ENCODE measurements around the gene DDX47. TPM values are rescaled to one million over a fixed set of nuclear protein-coding genes. Genes with fewer than 3 reads are reported as not detected.
A peak's percentile ranks its signal among the peaks of the same experiment; 100 is the strongest.

The DDX47 gene
- polyA plus RNA-seq, 1 of the 3 experiments (the other 2 are of a cell fraction) = 68.4 TPM

DNA sequence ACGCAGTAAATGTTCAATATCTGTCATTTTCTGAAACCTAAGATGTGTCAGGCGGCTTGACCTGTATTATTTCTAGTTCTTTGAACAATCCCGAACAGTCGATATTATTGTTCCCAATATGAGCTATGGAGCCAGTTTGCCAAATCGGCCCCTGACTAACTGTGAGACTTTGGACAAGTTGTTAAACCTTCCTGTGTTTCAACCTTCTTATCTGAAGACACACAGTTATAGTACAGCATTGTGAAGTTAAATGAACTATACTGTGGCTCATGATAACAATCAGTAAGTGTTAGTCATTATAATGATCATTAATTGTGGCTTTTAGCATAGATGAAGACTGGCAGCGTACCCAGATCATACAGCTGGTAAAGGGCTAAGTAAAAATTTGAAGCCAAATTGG lies 23.4 kb downstream of the DDX47 start (continued):
- TF ChIP-seq RXRA (IDR thresholded peaks at IDR 0.05; ENCODE audit: borderline replicate concordance, low read depth) (no peak), EZH2phosphoT487 (IDR thresholded peaks at IDR 0.05; ENCODE audit: borderline replicate concordance, low read depth) (no peak), TAF1 (IDR thresholded peaks at IDR 0.05; ENCODE audit: borderline replicate concordance, low read depth, low read length) (no peak), YY1 (IDR thresholded peaks at IDR 0.05; ENCODE audit: low read depth) (no peak), SMC3 (IDR thresholded peaks at IDR 0.05; ENCODE audit: low read depth, low read length) (no peak)

DNA sequence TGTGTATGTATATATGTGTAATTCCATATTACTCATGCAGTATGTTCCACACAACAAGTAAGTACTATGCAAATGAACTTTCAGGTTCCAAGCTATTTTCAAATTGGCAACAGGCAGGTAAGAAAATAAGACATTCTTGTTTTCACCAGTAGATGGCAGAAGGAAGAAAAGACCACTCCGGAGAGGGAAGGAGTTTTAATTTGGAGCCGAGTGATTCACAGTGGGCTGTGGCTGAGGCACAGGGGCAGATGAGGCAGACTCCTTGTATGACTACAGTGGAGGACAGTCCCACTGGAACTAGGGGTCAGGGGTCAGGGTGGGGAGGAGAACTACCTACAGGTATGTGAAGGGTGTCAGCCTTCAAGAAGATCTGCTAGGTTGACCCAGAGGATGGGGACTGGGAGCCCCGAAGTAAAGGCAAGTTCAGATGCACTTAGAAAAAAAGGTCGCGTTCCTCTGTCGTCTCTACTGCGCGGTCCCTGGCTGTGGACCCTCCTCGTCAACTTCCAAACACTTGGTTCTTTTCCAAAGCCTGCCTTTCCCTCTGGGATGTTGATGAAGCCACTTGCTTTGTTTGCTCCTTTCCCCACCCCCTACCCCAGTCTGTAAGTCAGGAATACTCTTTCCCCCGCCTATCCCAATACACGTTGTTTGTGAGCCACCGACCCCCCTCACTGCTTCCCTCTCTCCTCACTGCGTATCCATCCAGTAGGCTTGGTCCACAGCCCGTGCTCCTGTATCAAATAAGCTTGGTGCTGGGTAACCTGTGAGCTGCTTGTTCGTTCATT lies 24.1 kb downstream of the DDX47 start:
- Histone ChIP-seq H3K9ac (no peak overlapping the region), H3K9me3 (no peaks in the 10 kb centered on the region), H4K20me1 (ENCODE audit: insufficient read depth) (no peaks in the 10 kb centered on the region), H3F3A (replicated peaks; ENCODE audit: insufficient read depth) (peaks cover 44% of the 10 kb centered on the region), H3K36me3 (replicated peaks in 1 of 2; ENCODE audit: control insufficient read depth in 1 of 2, insufficient read depth in 2 of 2, low read length in 1 of 2) (peaks cover 14 to 15% of the 10 kb centered on the region in 2 experiments), H3K9me2 (no peaks in the 10 kb centered on the region), H3K27me3 (ENCODE audit: insufficient read depth) (no peaks in the 10 kb centered on the region), H3K27ac (ENCODE audit: low read depth in 2 of 2, low read length in 1 of 2) (peak overlapping the region in 1 of 2 experiments; percentile 76; a peak in 1 of 4 replicates), H3K4me3 (ENCODE audit: low read depth in 2 of 2, low read length in 1 of 2) (no peak overlapping the region), H3K4me1 (ENCODE audit: control insufficient read depth in 1 of 2, insufficient read depth in 2 of 2, low read depth in 1 of 2, low read length in 1 of 2) (peaks cover 0 to 39% of the 10 kb centered on the region in 2 experiments; a peak in 3 of 4 replicates), H3K79me2 (ENCODE audit: insufficient read depth) (no peaks in the 10 kb centered on the region), H2AFZ (ENCODE audit: low read depth) (no peak overlapping the region), H3K4me2 (no peak overlapping the region; the same call in 1 of the 2 replicates)
- DNase-seq = peak; percentile 66
- ChIA-PET POLR2A (no interaction called here), CTCF (interaction anchor here (0.5 to 3.2 kb wide), 43 partner anchors 9 to 383 kb away, joined by 3 to 19 read pairs (median 4); partner anchors contain the start of genes APOLD1, DDX47 and GPRC5A)
- TF ChIP-seq, protein P1, sequence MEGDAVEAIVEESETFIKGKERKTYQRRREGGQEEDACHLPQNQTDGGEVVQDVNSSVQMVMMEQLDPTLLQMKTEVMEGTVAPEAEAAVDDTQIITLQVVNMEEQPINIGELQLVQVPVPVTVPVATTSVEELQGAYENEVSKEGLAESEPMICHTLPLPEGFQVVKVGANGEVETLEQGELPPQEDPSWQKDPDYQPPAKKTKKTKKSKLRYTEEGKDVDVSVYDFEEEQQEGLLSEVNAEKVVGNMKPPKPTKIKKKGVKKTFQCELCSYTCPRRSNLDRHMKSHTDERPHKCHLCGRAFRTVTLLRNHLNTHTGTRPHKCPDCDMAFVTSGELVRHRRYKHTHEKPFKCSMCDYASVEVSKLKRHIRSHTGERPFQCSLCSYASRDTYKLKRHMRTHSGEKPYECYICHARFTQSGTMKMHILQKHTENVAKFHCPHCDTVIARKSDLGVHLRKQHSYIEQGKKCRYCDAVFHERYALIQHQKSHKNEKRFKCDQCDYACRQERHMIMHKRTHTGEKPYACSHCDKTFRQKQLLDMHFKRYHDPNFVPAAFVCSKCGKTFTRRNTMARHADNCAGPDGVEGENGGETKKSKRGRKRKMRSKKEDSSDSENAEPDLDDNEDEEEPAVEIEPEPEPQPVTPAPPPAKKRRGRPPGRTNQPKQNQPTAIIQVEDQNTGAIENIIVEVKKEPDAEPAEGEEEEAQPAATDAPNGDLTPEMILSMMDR (IDR thresholded peaks at IDR 0.05) = peak; percentile 74
- peak; percentile 55 for TF ChIP-seq SMC3 (IDR thresholded peaks at IDR 0.05; ENCODE audit: low read depth, low read length)
- no peak for TF ChIP-seq NFIC (IDR thresholded peaks at IDR 0.05; ENCODE audit: borderline replicate concordance)
- TF ChIP-seq RFX5 (IDR thresholded peaks at IDR 0.05; ENCODE audit: low read length) = no peak
- TF ChIP-seq FOSL2 (IDR thresholded peaks at IDR 0.05; ENCODE audit: borderline replicate concordance, low read depth) = peak; percentile 22; the same call in 1 of the 2 replicates
- peak; percentile 60 for TF ChIP-seq RAD21 (IDR thresholded peaks at IDR 0.05; ENCODE audit: low read length)
- 74% methylated on average over 15 of the region's 15 CpGs for WGBS (ENCODE audit: low lambda C conversion rate)

DNA sequence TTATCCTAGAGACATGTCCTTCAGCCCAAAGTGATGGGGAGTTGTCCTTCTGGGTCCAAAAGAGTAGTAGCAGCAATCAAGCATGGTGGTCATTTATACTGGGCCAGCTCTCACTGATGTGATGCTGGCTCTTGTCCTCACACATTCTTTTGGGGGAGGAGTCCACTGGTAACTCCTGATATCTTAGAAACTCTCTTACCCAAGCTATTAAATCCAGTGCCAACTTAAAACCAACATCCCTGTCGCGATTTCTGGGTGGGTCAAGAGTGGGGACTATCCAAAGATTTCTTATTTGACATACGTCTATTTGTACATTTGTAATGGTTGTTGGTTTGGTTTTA lies 24.6 kb downstream of the DDX47 start:
- Histone ChIP-seq H3K27ac (ENCODE audit: low read depth in 2 of 2, low read length in 1 of 2) (peak overlapping the region in 1 of 2 experiments; percentile 76; a peak in 2 of 4 replicates), H3K9me2 (no peaks in the 10 kb centered on the region), H3K9ac (no peak overlapping the region), H3K79me2 (ENCODE audit: insufficient read depth) (no peaks in the 10 kb centered on the region), H3K4me2 (no peak overlapping the region; the same call in 1 of the 2 replicates), H3K27me3 (ENCODE audit: insufficient read depth) (no peaks in the 10 kb centered on the region), H3F3A (replicated peaks; ENCODE audit: insufficient read depth) (peaks cover 44% of the 10 kb centered on the region), H3K36me3 (replicated peaks in 1 of 2; ENCODE audit: control insufficient read depth in 1 of 2, insufficient read depth in 2 of 2, low read length in 1 of 2) (peaks cover 9 to 10% of the 10 kb centered on the region in 2 experiments), H3K9me3 (no peaks in the 10 kb centered on the region), H2AFZ (ENCODE audit: low read depth) (no peak overlapping the region), H3K4me3 (ENCODE audit: low read depth in 2 of 2, low read length in 1 of 2) (no peak overlapping the region), H4K20me1 (ENCODE audit: insufficient read depth) (no peaks in the 10 kb centered on the region), H3K4me1 (ENCODE audit: control insufficient read depth in 1 of 2, insufficient read depth in 2 of 2, low read depth in 1 of 2, low read length in 1 of 2) (peaks cover 0 to 39% of the 10 kb centered on the region in 2 experiments; a peak in 3 of 4 replicates)
- POLR2A ChIA-PET = no interaction called here
- CTCF ChIA-PET = interaction anchor here (0.6 to 3.2 kb wide), 11 partner anchors 11 to 382 kb away, joined by 3 to 18 read pairs (median 4); partner anchors contain the start of gene DDX47
- no peak for DNase-seq
- WGBS (ENCODE audit: low lambda C conversion rate) = 84% methylated on average over 3 of the region's 3 CpGs
- TF ChIP-seq POLR2AphosphoS5 (IDR thresholded peaks at IDR 0.05; ENCODE audit: low read depth, low read length) = no peak
- TF ChIP-seq, protein P1 (IDR thresholded peaks at IDR 0.05) = no peak
- TF ChIP-seq SMC3 (IDR thresholded peaks at IDR 0.05; ENCODE audit: low read depth, low read length) = no peak
- TF ChIP-seq, protein P2, sequence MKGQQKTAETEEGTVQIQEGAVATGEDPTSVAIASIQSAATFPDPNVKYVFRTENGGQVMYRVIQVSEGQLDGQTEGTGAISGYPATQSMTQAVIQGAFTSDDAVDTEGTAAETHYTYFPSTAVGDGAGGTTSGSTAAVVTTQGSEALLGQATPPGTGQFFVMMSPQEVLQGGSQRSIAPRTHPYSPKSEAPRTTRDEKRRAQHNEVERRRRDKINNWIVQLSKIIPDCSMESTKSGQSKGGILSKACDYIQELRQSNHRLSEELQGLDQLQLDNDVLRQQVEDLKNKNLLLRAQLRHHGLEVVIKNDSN (IDR thresholded peaks at IDR 0.05; ENCODE audit: borderline replicate concordance, low read depth) = no peak
- TF ChIP-seq JUND (IDR thresholded peaks at IDR 0.05) = no peak
- TF ChIP-seq, protein P3, sequence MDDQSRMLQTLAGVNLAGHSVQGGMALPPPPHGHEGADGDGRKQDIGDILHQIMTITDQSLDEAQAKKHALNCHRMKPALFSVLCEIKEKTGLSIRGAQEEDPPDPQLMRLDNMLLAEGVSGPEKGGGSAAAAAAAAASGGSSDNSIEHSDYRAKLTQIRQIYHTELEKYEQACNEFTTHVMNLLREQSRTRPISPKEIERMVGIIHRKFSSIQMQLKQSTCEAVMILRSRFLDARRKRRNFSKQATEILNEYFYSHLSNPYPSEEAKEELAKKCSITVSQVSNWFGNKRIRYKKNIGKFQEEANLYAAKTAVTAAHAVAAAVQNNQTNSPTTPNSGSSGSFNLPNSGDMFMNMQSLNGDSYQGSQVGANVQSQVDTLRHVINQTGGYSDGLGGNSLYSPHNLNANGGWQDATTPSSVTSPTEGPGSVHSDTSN (IDR thresholded peaks at IDR 0.05) = no peak
